Measurements from ENCODE around the gene TSPAN31. TPM values are rescaled to one million over a fixed set of nuclear protein-coding genes. Genes with fewer than 3 reads are reported as not detected.

Gene TSPAN31
- total and polyA plus RNA-seq, 2 of the 8 experiments (the other 6 are each of a cell fraction or from before 2014, with no cell fraction given) = 15.8 to 31.4 TPM

DNA sequence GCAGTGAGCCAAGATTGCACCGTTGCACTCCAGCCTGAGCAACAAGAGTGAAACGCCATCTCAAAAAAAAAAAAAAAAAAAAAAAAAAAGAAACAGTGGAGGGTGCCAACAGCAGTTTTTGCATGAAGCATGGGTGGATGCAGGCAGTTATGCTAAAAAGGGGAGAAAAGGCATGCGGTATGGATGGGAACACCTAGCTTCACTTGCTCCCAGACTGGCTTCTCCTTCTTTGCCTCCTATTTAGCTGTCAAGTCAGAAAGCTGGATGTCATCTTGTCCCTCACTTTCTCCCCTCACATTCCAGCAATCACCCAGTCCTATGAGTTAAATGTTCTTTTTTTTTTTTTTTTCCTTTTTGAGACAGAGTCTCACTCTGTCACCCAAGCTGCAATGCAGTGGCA lies 30.2 kb downstream of the TSPAN31 start:
- CTCF ChIA-PET (ENCODE audit: partially characterized antibody) = interaction anchor here (0.8 to 4.5 kb wide), 5 partner anchors 9 to 63 kb away, joined by 3 to 28 read pairs (median 5); no protein-coding TSS in a partner anchor
- no peak overlapping the region for H3K23ac ChIP-seq (ENCODE audit: insufficient read length)

More for the DNA sequence above, 30.2 kb downstream of the TSPAN31 start:
- no peaks in the 10 kb centered on the region for H3K9me3 ChIP-seq (ENCODE audit: insufficient read depth in 2 of 2, low read depth in 1 of 2, low read length in 1 of 2)
- no peak for DNase-seq (ENCODE audit: low read depth in 1 of 2, low spot score in 2 of 2)
- no peak overlapping the region for H3K9ac ChIP-seq (replicated peaks in 1 of 4; ENCODE audit: extremely low read depth in 1 of 4, low read depth in 3 of 4, low read length in 3 of 4)
- no peak for FAIRE-seq
- H4K91ac ChIP-seq (replicated peaks; ENCODE audit: insufficient read length, low read length) = no peak overlapping the region
- H3K79me2 ChIP-seq (ENCODE audit: control insufficient read depth in 1 of 2, insufficient read depth in 2 of 2, low read length in 2 of 2) = 0 out of 4 replicates have a peak, but pooled peaks cover 0 to 7% of the 10 kb centered on the region in 2 experiments
- no peak overlapping the region for H2BK15ac ChIP-seq (ENCODE audit: low read length)
- H4K20me1 ChIP-seq (replicated peaks in 1 of 2; ENCODE audit: control insufficient read depth in 1 of 2, insufficient read depth in 2 of 2, low read length in 2 of 2) = no peaks in the 10 kb centered on the region
- H3K79me1 ChIP-seq (ENCODE audit: low read depth, low read length) = no peaks in the 10 kb centered on the region; the same call in 1 of the 2 replicates
- H3K27ac ChIP-seq (ENCODE audit: low read depth, low read length) = no peak overlapping the region
- no peak overlapping the region for H2BK5ac ChIP-seq (ENCODE audit: low read depth, low read length)
- H3K27me3 ChIP-seq (replicated peaks in 1 of 4; ENCODE audit: control insufficient read depth in 3 of 4, extremely low read depth in 1 of 4, insufficient read depth in 3 of 4, low read length in 3 of 4) = peaks cover 0 to 4% (median 1%) of the 10 kb centered on the region in 4 experiments; a peak in 2 of 7 replicates
- no peak overlapping the region for H2BK120ac ChIP-seq (replicated peaks; ENCODE audit: low read depth, low read length)
- no peak overlapping the region for H2BK12ac ChIP-seq (ENCODE audit: low read depth, low read length)
- H3K14ac ChIP-seq (ENCODE audit: insufficient read length) = no peak overlapping the region
- peaks cover 0 to 4% (median 1%) of the 10 kb centered on the region in 4 experiments; a peak in 3 of 8 replicates for H3K36me3 ChIP-seq (ENCODE audit: control insufficient read depth in 2 of 4, insufficient read depth in 4 of 4, low read length in 3 of 4)
- H2AFZ ChIP-seq (ENCODE audit: low read length) = no peak overlapping the region
- TF ChIP-seq ZNF274 (IDR thresholded peaks at IDR 0.05; ENCODE audit: borderline replicate concordance, extremely low read depth, low read length) (no peak), BRCA1 (IDR thresholded peaks at IDR 0.05; ENCODE audit: low read depth, low read length) (no peak), FOSL1 (IDR thresholded peaks at IDR 0.05; ENCODE audit: insufficient read depth, low read depth, low read length) (no peak), CHD1 (IDR thresholded peaks at IDR 0.05; ENCODE audit: low read depth, low read length) (no peak), CBX5 (IDR thresholded peaks at IDR 0.05; ENCODE audit: low read depth, low read length) (no peak), BACH1 (IDR thresholded peaks at IDR 0.05; ENCODE audit: low read length) (no peak), YY1 (IDR thresholded peaks at IDR 0.05; ENCODE audit: low read depth, low read length) (no peak), NRF1 (IDR thresholded peaks at IDR 0.05; ENCODE audit: low read depth, low read length) (no peak), CREB1 (IDR thresholded peaks at IDR 0.05) (no peak)
- H3K23me2 ChIP-seq (ENCODE audit: low read depth, low read length) = peaks cover 12% of the 10 kb centered on the region; the same call in 1 of the 2 replicates
- H3K18ac ChIP-seq (ENCODE audit: extremely low read depth, low read length) = no peak overlapping the region
- H4K5ac ChIP-seq (ENCODE audit: insufficient read length, low read depth, low read length) = no peak overlapping the region
- H3K4me1 ChIP-seq (replicated peaks in 1 of 4; ENCODE audit: control insufficient read depth in 3 of 4, insufficient read depth in 4 of 4, low read length in 3 of 4) = peaks cover 0 to 3% (median 1%) of the 10 kb centered on the region in 4 experiments; a peak in 2 of 7 replicates
- H4K8ac ChIP-seq (ENCODE audit: extremely low read depth, insufficient read depth, low read length) = no peak overlapping the region
- no peak overlapping the region for H3K4me3 ChIP-seq (ENCODE audit: extremely low read depth in 1 of 4, insufficient read depth in 2 of 4, low read depth in 3 of 4, low read length in 4 of 4)
- H3K4ac ChIP-seq (replicated peaks; ENCODE audit: insufficient read length, low read depth, low read length) = no peak overlapping the region
- POLR2A ChIA-PET (ENCODE audit: partially characterized antibody) = interaction anchor here (0.9 to 1.8 kb wide), 2 partner anchors 18 to 26 kb away, joined by 4 read pairs; no protein-coding TSS in a partner anchor
- WGBS, 2 experiments (ENCODE audit: extremely low coverage in 1 of 2, insufficient coverage in 1 of 2, insufficient read length in 1 of 2, insufficient replicate concordance in 2 of 2, low coverage in 1 of 2, low lambda C conversion rate in 2 of 2, missing lambda C conversion rate in 1 of 2) = 83% methylated on average over 1 of the region's 3 CpGs; no CpG with 5 or more reads in 1 of the 2 experiments
- no peak overlapping the region for H3K56ac ChIP-seq (replicated peaks; ENCODE audit: insufficient read length, low read depth, low read length)
- no peak overlapping the region for H2AK5ac ChIP-seq (ENCODE audit: low read depth, low read length)
- H2BK20ac ChIP-seq (ENCODE audit: low read length) = no peak overlapping the region
- no peak overlapping the region for H3K4me2 ChIP-seq (ENCODE audit: insufficient read depth in 1 of 2, low read depth in 2 of 2, low read length in 2 of 2)

Measured in H1 (cell line).